HL-60 (cell line): ENCODE measurements around the gene RHBDL1.

Experiments used
- DNase-seq, 2 experiments: peaks; one replicate each; pipeline ENCODE4 v3.0.0-alpha.2; 2010 to 2020; ENCODE audit warnings: low read depth in 1 of 2, low spot score in 1 of 2
- H3K27ac ChIP-seq: fragments of 250-450 bp; sonication (Bioruptor Pico); replicated peaks from 2 replicates; pipeline ENCODE4 v1.5.1; 2020; ENCODE audit warnings: mild to moderate bottlenecking, moderate library complexity
- H3K27me3 ChIP-seq: fragments of 250-450 bp; sonication (Bioruptor Pico); 2 replicates; pipeline ENCODE4 v1.5.1; 2021; ENCODE audit warnings: mild to moderate bottlenecking, moderate library complexity; ENCODE audit not compliant: insufficient read depth, poor library complexity, severe bottlenecking
- H3K4me3 ChIP-seq: replicated peaks from 2 replicates; pipeline ENCODE4 v1.5.1; 2011; ENCODE audit warnings: mild to moderate bottlenecking, control low read depth, low read length; ENCODE audit not compliant: insufficient read depth
- CTCF ChIP-seq: IDR thresholded peaks from one replicate; pipeline ENCODE4 v1.5.1; 2011; ENCODE audit warnings: low read length, control low read depth, inconsistent platforms; ENCODE audit not compliant: insufficient read depth
- GABPA ChIP-seq: IDR thresholded peaks from 2 replicates; pipeline ENCODE4 v1.6.1; 2012; ENCODE audit warnings: low read depth
- POLR2AphosphoS5 ChIP-seq: IDR thresholded peaks from 2 replicates; pipeline ENCODE4 v1.6.1; 2012; ENCODE audit warnings: low read depth
- REST ChIP-seq: IDR thresholded peaks from 2 replicates; pipeline ENCODE4 v1.6.1; 2012; ENCODE audit warnings: low read depth; ENCODE audit not compliant: insufficient replicate concordance
- SPI1 ChIP-seq: IDR thresholded peaks from 2 replicates; pipeline ENCODE4 v1.6.1; 2012; ENCODE audit warnings: low read depth, mild to moderate bottlenecking, borderline replicate concordance

RHBDL1 gene

GRCh38 chr16:648071-648780 lies 27.2 kb upstream of the RHBDL1 start:
- H3K27me3 ChIP-seq, result no peaks in the 10 kb centered on the region
- H3K4me3 ChIP-seq, result peak overlapping the region; percentile 60
- TF ChIP-seq SPI1 (no peak), CTCF (peak; percentile 63), POLR2AphosphoS5 (peak; percentile 42; the same call in 1 of the 2 replicates)
- H3K27ac ChIP-seq, result peak overlapping the region; percentile 90
- DNase-seq, result peak; percentile 52 to 74

GRCh38 chr16:648781-649589 lies 26.5 kb upstream of the RHBDL1 start, which contains the start of gene WDR90:
WDR90 (plus strand) TSS chr16:649365; CDS start chr16:649417, 52 bp downstream.
- DNase-seq, result peak; percentile 87 to 94
- Histone ChIP-seq H3K27me3 (no peaks in the 10 kb centered on the region), H3K27ac (peak within 1 kb of the TSS; percentile 90), H3K4me3 (peak within 1 kb of the TSS; percentile 60)
- TF ChIP-seq CTCF, result no peak
- peak; percentile 72; the same call in 1 of the 2 replicates for TF ChIP-seq SPI1
- peak; percentile 77 for TF ChIP-seq GABPA
- TF ChIP-seq POLR2AphosphoS5, result peak; percentile 45; the same call in 1 of the 2 replicates
- TF ChIP-seq REST, result peak; percentile 8

GRCh38 chr16:649631-650030 lies 25.8 kb upstream of the RHBDL1 start:
- Histone ChIP-seq H3K27me3 (no peaks in the 10 kb centered on the region), H3K27ac (peak overlapping the region; percentile 90), H3K4me3 (peak overlapping the region; percentile 60)
- DNase-seq, result peak in 1 of 2 experiments; percentile 53
- TF ChIP-seq GABPA (no peak), REST (peak; percentile 8), POLR2AphosphoS5 (peak; percentile 6; the same call in 1 of the 2 replicates), SPI1 (no peak)

GRCh38 chr16:651844-652243 lies 23.6 kb upstream of the RHBDL1 start:
- Histone ChIP-seq H3K27me3 (no peaks in the 10 kb centered on the region), H3K27ac (peak overlapping the region; percentile 90), H3K4me3 (peak overlapping the region; percentile 60)
- TF ChIP-seq GABPA, result no peak
- TF ChIP-seq REST, result no peak
- TF ChIP-seq SPI1, result no peak
- peak; percentile 64 for TF ChIP-seq POLR2AphosphoS5
- DNase-seq, result peak; percentile 77 to 94
